Smooth muscle cell (in vitro differentiated cells): ENCODE results near the gene MECP2. TPM values are rescaled to one million over a fixed set of nuclear protein-coding genes. Genes with fewer than 3 reads are reported as not detected.

Source experiments
- DNase-seq: peaks from one replicate; lab custom pipeline; 2025; ENCODE audit not compliant: unreplicated experiment; lab: John Stamatoyannopoulos, UW
- H2AFZ ChIP-seq: fragments of 200-600 bp; sonication (generic); 2 replicates; pipeline ENCODE4 v1.6.0; 2016; ENCODE audit warnings: antibody characterized with exemption, low read depth, mild to moderate bottlenecking
- H3F3A ChIP-seq: fragments of 200-600 bp; sonication (generic); 2 replicates; pipeline ENCODE4 v1.6.0; 2017; ENCODE audit warnings: antibody characterized with exemption, low read depth
- H3K27ac ChIP-seq: fragments of 200-600 bp; sonication (generic); 2 replicates; pipeline ENCODE4 v1.5.1; 2016; ENCODE audit warnings: low read depth, mild to moderate bottlenecking
- H3K27me3 ChIP-seq: fragments of 200-600 bp; sonication (generic); 2 replicates; pipeline ENCODE4 v1.6.1; 2016; ENCODE audit warnings: low read depth, mild to moderate bottlenecking
- H3K36me3 ChIP-seq: fragments of 200-600 bp; sonication (generic); 2 replicates; pipeline ENCODE4 v1.5.1; 2016; ENCODE audit warnings: low read depth
- H3K4me1 ChIP-seq: fragments of 200-600 bp; sonication (generic); 2 replicates; pipeline ENCODE4 v1.5.1; 2016; ENCODE audit warnings: low read depth
- H3K4me2 ChIP-seq: fragments of 200-600 bp; sonication (generic); 2 replicates; pipeline ENCODE4 v1.6.0; 2016; ENCODE audit warnings: mild to moderate bottlenecking
- H3K4me3 ChIP-seq: fragments of 200-600 bp; sonication (generic); 2 replicates; pipeline ENCODE4 v1.5.1; 2016; ENCODE audit warnings: mild to moderate bottlenecking
- H3K79me2 ChIP-seq: fragments of 200-600 bp; sonication (generic); 2 replicates; pipeline ENCODE4 v1.6.0; 2016; ENCODE audit warnings: low read depth, mild to moderate bottlenecking
- H3K9ac ChIP-seq: fragments of 200-600 bp; sonication (generic); 2 replicates; pipeline ENCODE4 v1.6.0; 2016; ENCODE audit warnings: low read depth
- H3K9me3 ChIP-seq: fragments of 200-600 bp; sonication (generic); replicated peaks from 2 replicates; pipeline ENCODE4 v1.5.1; 2016; ENCODE audit warnings: low read depth
- H4K20me1 ChIP-seq: fragments of 200-600 bp; sonication (generic); 2 replicates; pipeline ENCODE4 v1.6.0; 2016; ENCODE audit warnings: low read depth
- CTCF ChIP-seq: fragments of 200-600 bp; sonication (generic); IDR thresholded peaks from 2 replicates; pipeline ENCODE4 v1.5.1; 2017; ENCODE audit warnings: borderline replicate concordance, mild to moderate bottlenecking, antibody characterized with exemption; ENCODE audit not compliant: insufficient read depth, poor library complexity, severe bottlenecking
- WGBS: methylation state at CpG from one replicate; pipeline ENCODE4 v1.1.7; 2016; ENCODE audit warnings: low lambda C conversion rate; 5-methylcytosine and 5-hydroxymethylcytosine counted together
- polyA plus RNA-seq: library from polyadenylated mRNA; unstranded; fragments of >200 nt; fragmentation: Nextera tagmentation; extraction: Ambion mirVana; gene quantifications from 2 replicates; pipeline ENCODE4 v1.2.1, GENCODE V29; 2016
- total RNA-seq: library from RNA; depleted of rRNA; stranded (reverse); fragments of >200 nt; gene quantifications from 2 replicates; pipeline ENCODE4 v1.2.3, GENCODE V29; 2014

Gene MECP2
- total and polyA plus RNA-seq, 2 experiments from 2014 or later = 11.9 to 13.1 TPM

GRCh38 chrX:154023276-154024000 is 74.1 kb downstream of the MECP2 start:
- Histone ChIP-seq H3K4me2 (no peak overlapping the region), H3K27ac (no peak overlapping the region), H2AFZ (no peak overlapping the region), H3K9ac (no peak overlapping the region), H4K20me1 (no peaks in the 10 kb centered on the region), H3F3A (no peaks in the 10 kb centered on the region), H3K9me3 (no peaks in the 10 kb centered on the region), H3K79me2 (peaks cover 6% of the 10 kb centered on the region), H3K4me3 (no peak overlapping the region), H3K4me1 (peaks cover 5% of the 10 kb centered on the region), H3K27me3 (no peaks in the 10 kb centered on the region), H3K36me3 (no peaks in the 10 kb centered on the region)
- 87% methylated on average over 27 of the region's 27 CpGs for WGBS
- TF ChIP-seq CTCF = no peak
- no peak for DNase-seq

- no peak for DNase-seq
- TF ChIP-seq CTCF = no peak
- H3K9ac ChIP-seq = peak overlapping the region; percentile 81
- peaks cover 6% of the 10 kb centered on the region for H3K79me2 ChIP-seq
- 81% methylated on average over 5 of the region's 5 CpGs for WGBS
- peaks cover 5% of the 10 kb centered on the region for H3K4me1 ChIP-seq
- H3K27ac ChIP-seq = peak overlapping the region; percentile 80
- no peaks in the 10 kb centered on the region for H3K9me3 ChIP-seq
- no peak overlapping the region for H3K4me3 ChIP-seq
- H2AFZ ChIP-seq = no peak overlapping the region
- no peak overlapping the region for H3K4me2 ChIP-seq
- H3F3A ChIP-seq = no peaks in the 10 kb centered on the region
- H4K20me1 ChIP-seq = no peaks in the 10 kb centered on the region
- H3K27me3 ChIP-seq = no peaks in the 10 kb centered on the region
- H3K36me3 ChIP-seq = no peaks in the 10 kb centered on the region
These were observed 75.4 kb downstream of the MECP2 start for GRCh38 chrX:154022108-154022507.

- H3K4me2 ChIP-seq = peak overlapping the region; percentile 79
These were observed 76.3 kb downstream of the MECP2 start for GRCh38 chrX:154021131-154021611.

More at GRCh38 chrX:154021131-154021611, 76.3 kb downstream of the MECP2 start:
- TF ChIP-seq CTCF = no peak
- peaks cover 6% of the 10 kb centered on the region for H3K79me2 ChIP-seq
- H3K27ac ChIP-seq = peak overlapping the region; percentile 80
- H3K4me3 ChIP-seq = no peak overlapping the region
- no peaks in the 10 kb centered on the region for H3K36me3 ChIP-seq
- peak; percentile 17 for DNase-seq
- no peaks in the 10 kb centered on the region for H3K27me3 ChIP-seq
- no peaks in the 10 kb centered on the region for H3K9me3 ChIP-seq
- peak overlapping the region; percentile 81 for H3K9ac ChIP-seq
- WGBS = 48% methylated on average over 11 of the region's 11 CpGs
- H2AFZ ChIP-seq = no peak overlapping the region
- H3K4me1 ChIP-seq = peaks cover 5% of the 10 kb centered on the region
- no peaks in the 10 kb centered on the region for H4K20me1 ChIP-seq
- H3F3A ChIP-seq = no peaks in the 10 kb centered on the region
